Nephron progenitor cell (in vitro differentiated cells): Measurements from ENCODE around the gene CDC42EP5.
"Not testable (repeated sequence)": the region's sequence is repeated elsewhere in the genome, so short reads cannot be mapped to it uniquely, and the experiment has no call there.

Experiments used
- DNase-seq: peaks from one replicate; pipeline ENCODE4 v3.0.0; 2021
- H3K27ac Mint-ChIP-seq: 2 replicates; pipeline ENCODE4 v1.8.0; 2021; ENCODE audit warnings: mild to moderate bottlenecking, moderate library complexity, mixed read lengths
- H3K27me3 Mint-ChIP-seq: 2 replicates; pipeline ENCODE4 v1.8.0; 2021; ENCODE audit warnings: mild to moderate bottlenecking, low read depth, mixed read lengths; ENCODE audit not compliant: poor library complexity
- H3K36me3 Mint-ChIP-seq: 2 replicates; pipeline ENCODE4 v1.8.0; 2021; ENCODE audit warnings: low read depth, mixed read lengths
- H3K4me1 Mint-ChIP-seq: 2 replicates; pipeline ENCODE4 v1.8.0; 2021; ENCODE audit warnings: mixed read lengths
- H3K4me3 Mint-ChIP-seq: 2 replicates; pipeline ENCODE4 v1.8.0; 2021; ENCODE audit warnings: mild to moderate bottlenecking, moderate library complexity, mixed read lengths
- H3K9me3 Mint-ChIP-seq: 2 replicates; pipeline ENCODE4 v1.8.0; 2021; ENCODE audit warnings: mild to moderate bottlenecking, moderate library complexity, mixed read lengths
- TF ChIP-seq, protein P1 (sequence below): fragments of 200-600 bp; sonication (generic); IDR thresholded peaks from 2 replicates; pipeline ENCODE4 v1.5.0; 2021; ENCODE audit warnings: antibody characterized with exemption

Gene CDC42EP5

DNA sequence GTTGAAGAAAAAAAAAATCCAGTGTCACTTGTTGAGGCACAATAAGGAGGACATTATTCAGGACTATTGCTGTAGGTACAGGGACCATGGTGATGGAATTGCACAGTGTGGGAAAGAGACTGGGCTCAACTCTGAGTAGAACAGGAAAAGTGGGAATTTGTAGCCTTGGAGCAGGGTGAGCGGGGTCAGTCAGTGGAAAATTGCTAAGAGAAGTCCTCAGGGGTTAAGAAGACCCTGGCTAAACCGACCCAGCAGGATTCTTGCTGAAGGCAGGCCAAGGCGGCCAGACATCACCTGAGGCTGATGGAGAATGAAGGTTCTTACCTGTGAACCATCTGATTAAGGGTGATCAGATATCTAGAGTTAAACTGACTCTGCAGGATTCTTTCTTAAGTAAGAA is 42.1 kb upstream of the CDC42EP5 start:
- TF ChIP-seq, protein P1, sequence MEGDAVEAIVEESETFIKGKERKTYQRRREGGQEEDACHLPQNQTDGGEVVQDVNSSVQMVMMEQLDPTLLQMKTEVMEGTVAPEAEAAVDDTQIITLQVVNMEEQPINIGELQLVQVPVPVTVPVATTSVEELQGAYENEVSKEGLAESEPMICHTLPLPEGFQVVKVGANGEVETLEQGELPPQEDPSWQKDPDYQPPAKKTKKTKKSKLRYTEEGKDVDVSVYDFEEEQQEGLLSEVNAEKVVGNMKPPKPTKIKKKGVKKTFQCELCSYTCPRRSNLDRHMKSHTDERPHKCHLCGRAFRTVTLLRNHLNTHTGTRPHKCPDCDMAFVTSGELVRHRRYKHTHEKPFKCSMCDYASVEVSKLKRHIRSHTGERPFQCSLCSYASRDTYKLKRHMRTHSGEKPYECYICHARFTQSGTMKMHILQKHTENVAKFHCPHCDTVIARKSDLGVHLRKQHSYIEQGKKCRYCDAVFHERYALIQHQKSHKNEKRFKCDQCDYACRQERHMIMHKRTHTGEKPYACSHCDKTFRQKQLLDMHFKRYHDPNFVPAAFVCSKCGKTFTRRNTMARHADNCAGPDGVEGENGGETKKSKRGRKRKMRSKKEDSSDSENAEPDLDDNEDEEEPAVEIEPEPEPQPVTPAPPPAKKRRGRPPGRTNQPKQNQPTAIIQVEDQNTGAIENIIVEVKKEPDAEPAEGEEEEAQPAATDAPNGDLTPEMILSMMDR: no peak
- no peak overlapping the region for H3K27ac Mint-ChIP-seq
- peaks cover 82% of the 10 kb centered on the region for H3K9me3 Mint-ChIP-seq
- no peaks in the 10 kb centered on the region for H3K36me3 Mint-ChIP-seq
- H3K4me3 Mint-ChIP-seq: no peak overlapping the region
- no peak for DNase-seq
- peaks cover 16% of the 10 kb centered on the region for H3K27me3 Mint-ChIP-seq
- H3K4me1 Mint-ChIP-seq: no peaks in the 10 kb centered on the region

DNA sequence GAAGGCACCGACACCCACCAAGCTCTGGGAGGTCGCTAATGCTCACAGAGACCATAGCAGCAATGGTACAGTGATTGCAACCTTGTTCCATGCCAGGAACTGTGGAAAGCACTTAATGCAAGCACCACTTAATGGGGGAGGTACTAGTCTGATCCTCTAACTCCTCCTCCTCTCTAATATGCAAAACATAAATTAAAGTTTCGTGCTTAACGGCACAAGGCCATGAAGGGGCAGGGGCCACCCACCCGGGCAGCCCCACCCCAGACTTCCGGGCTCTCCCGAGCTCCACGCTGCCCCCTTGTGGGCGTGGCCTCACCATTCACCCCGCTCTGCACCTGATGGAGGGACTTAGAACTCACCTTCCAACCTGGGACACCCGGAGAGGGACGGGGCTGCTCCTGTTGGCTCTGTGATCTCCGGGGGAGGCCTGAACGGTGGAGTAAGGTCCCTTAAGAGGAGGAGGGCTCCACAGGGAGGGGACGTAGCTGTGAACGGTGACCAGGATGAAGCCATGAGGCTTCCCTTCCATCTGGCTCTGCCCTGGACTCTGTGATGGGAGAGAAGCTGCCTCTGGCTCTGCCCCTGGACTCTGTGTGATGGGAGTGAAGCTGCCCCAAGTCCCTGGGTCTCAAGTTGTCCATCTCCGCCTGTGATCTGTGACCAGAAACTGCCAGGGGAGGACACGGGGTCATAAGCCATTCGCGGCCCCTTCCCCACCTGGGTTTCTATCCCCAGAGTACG is 36.3 kb upstream of the CDC42EP5 start:
- H3K4me3 Mint-ChIP-seq, H3K36me3 Mint-ChIP-seq, H3K4me1 Mint-ChIP-seq, H3K27ac Mint-ChIP-seq, H3K27me3 Mint-ChIP-seq, DNase-seq: not testable (repeated sequence)
- H3K9me3 Mint-ChIP-seq: peaks cover 72% of the 10 kb centered on the region

DNA sequence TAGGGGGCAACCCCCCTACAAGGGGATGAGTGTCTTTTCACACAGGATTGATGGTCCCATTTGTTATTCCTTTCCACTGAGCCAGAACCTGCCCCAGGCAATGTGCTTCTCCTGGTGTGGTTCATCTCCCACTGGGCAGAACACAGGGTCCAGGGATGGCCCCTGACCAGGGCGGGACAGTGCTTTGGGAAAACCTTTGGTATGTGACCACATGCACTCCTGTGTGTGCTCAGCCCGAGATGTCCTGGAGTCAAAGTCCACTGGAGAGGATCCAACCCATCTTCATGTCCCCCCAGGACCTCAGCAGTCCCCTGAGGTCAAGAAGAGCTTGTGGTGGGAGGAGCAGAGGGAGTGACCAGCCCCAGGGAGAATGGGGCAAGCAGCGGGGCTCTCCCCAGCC is 35.4 kb upstream of the CDC42EP5 start:
- not testable (repeated sequence) for H3K4me3 Mint-ChIP-seq, H3K27me3 Mint-ChIP-seq, H3K4me1 Mint-ChIP-seq, DNase-seq, H3K27ac Mint-ChIP-seq, H3K36me3 Mint-ChIP-seq
- peaks cover 71% of the 10 kb centered on the region for H3K9me3 Mint-ChIP-seq

DNA sequence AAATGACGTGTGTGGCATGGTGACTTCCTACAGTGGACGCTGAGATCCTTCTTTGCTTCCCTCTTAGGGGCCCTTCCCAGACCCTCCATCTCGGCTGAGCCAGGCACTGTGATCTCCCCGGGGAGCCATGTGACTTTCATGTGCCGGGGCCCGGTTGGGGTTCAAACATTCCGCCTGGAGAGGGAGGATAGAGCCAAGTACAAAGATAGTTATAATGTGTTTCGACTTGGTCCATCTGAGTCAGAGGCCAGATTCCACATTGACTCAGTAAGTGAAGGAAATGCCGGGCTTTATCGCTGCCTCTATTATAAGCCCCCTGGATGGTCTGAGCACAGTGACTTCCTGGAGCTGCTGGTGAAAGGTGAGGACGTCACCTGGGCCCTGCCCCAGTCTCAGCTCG is 34.7 kb upstream of the CDC42EP5 start:
- Mint-ChIP-seq H3K4me3 (no peak overlapping the region), H3K4me1 (no peaks in the 10 kb centered on the region), H3K27me3 (peaks cover under 1% of the 10 kb centered on the region), H3K9me3 (peaks cover 68% of the 10 kb centered on the region), H3K36me3 (no peaks in the 10 kb centered on the region), H3K27ac (no peak overlapping the region)
- TF ChIP-seq, protein P1: no peak
- no peak for DNase-seq

DNA sequence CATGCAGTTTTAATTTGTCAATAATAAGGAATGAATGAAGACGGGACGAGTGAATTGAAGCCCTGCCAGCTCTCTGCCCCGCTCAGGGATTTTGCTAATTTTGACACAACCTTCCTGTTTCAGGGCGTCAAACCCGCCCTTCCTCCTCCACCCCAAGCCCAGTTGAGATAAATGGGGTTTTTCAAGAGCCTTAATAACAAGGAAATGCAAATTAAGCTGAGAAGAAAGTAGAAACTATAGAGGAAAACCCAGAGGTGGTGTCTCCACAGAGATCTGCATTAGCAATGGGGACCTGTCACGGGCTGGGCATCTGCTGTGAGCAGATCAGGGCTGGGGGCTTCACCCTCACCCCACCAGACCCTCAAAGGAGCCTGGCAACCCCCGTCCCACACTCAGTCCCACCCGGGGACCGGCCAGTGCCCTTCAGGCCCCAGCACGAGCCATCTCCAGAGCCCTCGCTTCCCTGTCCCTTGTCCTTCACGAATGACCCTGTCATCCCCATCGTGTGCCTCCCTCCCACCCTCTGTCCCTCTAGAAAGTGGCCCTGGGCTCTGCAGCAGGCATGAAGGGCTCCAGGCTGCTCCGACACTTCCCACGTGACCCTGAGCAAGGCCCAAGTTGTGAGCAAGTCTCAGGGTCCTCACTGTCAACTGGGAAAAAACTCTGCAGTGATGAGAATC is 34.1 kb upstream of the CDC42EP5 start:
- not testable (repeated sequence) for H3K27me3 Mint-ChIP-seq, DNase-seq, H3K4me1 Mint-ChIP-seq, H3K4me3 Mint-ChIP-seq, H3K27ac Mint-ChIP-seq, H3K36me3 Mint-ChIP-seq
- peaks cover 68% of the 10 kb centered on the region for H3K9me3 Mint-ChIP-seq

DNA sequence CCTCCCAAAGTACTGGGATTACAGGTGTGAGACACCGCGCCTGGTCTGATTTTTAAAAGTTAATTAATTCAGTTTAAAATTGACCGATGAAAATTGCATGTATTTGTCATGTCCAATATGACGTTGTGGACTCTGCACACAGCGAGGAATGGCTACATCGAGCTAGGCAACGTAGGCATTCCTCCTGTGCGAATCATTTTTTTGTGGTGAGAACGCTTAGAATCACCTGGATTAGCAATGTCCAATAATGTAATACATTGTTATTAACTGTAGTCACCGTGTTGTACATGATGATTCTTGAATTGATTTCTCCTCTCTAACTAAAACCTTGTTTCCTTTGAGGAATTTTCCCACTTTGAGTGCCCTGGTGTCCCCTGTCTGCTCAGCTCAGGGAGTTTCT is 33.0 kb upstream of the CDC42EP5 start:
- TF ChIP-seq, protein P1: no peak
- Mint-ChIP-seq H3K27me3 (no peaks in the 10 kb centered on the region), H3K27ac (no peak overlapping the region), H3K4me3 (no peak overlapping the region), H3K9me3 (peaks cover 66% of the 10 kb centered on the region), H3K36me3 (no peaks in the 10 kb centered on the region), H3K4me1 (no peaks in the 10 kb centered on the region)
- no peak for DNase-seq

DNA sequence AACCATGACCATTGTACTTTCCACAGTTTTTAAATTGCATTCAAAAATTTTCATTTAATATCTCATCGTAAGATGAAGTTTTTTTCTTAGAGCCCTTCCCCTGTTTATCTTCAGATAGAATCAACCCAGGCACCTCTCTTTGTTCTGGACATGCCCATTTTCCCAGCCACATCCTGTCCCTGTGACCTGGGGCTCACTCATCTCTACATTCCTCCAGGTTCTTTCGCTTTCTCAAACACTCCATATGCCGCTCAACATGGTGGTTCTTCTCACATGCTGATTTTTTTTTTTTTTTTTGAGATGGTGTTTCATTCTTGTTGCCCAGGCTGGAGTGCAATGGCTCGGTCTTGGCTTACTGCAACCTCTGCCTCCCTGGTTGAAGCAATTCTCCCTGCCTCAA is 32.4 kb upstream of the CDC42EP5 start:
- not testable (repeated sequence) for DNase-seq, H3K4me3 Mint-ChIP-seq, H3K27me3 Mint-ChIP-seq, H3K36me3 Mint-ChIP-seq, H3K27ac Mint-ChIP-seq, H3K4me1 Mint-ChIP-seq
- peaks cover 69% of the 10 kb centered on the region for H3K9me3 Mint-ChIP-seq

DNA sequence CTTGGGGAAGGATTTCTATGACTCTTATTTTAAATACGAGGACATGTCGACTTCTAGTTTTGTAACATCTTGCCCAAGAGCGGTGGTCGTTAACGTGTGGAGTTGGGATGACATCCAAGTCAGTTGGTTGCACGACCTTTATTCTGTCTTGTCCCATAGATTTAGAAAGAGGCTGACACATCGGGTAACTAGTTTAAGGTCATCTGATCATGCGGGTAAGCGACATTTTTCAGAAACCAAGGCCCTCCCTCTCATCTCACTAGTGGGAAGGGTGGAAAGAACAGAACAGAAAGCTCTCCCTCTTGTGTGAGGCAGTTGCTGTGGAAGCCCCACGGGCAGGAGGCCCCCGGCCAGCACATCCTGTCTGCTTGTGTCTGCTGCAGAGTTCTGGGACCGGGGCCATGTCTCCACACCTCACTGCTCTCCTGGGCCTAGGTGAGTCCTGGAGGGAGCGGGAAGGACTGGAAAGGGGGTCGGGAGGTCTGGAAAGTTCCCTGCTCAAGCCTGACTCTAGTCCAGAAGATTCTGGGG is 29.5 kb upstream of the CDC42EP5 start, which contains the start of gene LAIR2:
Gene LAIR2, plus strand, starts transcription at position 314 of the 531 bp plus-strand sequence. Its CDS starts 88 bp downstream, at position 402.
- TF ChIP-seq, protein P1: no peak
- H3K36me3 Mint-ChIP-seq: no peaks in the 10 kb centered on the region
- H3K27ac Mint-ChIP-seq: no peak within 1 kb of the TSS
- peaks cover 69% of the 10 kb centered on the region for H3K9me3 Mint-ChIP-seq
- DNase-seq: no peak
- H3K4me1 Mint-ChIP-seq: no peaks in the 10 kb centered on the region
- no peaks in the 10 kb centered on the region for H3K27me3 Mint-ChIP-seq
- no peak within 1 kb of the TSS for H3K4me3 Mint-ChIP-seq

DNA sequence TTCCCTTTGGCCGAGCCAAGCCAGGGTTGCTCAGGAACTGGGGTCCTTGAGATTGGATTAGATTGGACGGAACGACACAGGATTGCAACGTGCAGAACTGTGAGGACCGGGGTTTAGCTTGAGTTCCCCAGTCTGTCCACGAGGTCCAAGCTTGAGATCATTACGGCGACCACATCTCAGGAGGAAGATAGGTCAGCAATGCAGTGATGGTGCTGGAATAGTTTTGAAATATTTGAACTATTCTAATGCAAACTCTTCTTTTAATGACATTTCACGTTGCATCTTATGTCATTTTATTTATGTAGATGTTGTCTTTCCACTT is 25.3 kb upstream of the CDC42EP5 start:
- not testable (repeated sequence) for H3K36me3 Mint-ChIP-seq, H3K27ac Mint-ChIP-seq, H3K4me1 Mint-ChIP-seq, H3K27me3 Mint-ChIP-seq, H3K4me3 Mint-ChIP-seq, DNase-seq
- H3K9me3 Mint-ChIP-seq: peaks cover 58% of the 10 kb centered on the region

DNA sequence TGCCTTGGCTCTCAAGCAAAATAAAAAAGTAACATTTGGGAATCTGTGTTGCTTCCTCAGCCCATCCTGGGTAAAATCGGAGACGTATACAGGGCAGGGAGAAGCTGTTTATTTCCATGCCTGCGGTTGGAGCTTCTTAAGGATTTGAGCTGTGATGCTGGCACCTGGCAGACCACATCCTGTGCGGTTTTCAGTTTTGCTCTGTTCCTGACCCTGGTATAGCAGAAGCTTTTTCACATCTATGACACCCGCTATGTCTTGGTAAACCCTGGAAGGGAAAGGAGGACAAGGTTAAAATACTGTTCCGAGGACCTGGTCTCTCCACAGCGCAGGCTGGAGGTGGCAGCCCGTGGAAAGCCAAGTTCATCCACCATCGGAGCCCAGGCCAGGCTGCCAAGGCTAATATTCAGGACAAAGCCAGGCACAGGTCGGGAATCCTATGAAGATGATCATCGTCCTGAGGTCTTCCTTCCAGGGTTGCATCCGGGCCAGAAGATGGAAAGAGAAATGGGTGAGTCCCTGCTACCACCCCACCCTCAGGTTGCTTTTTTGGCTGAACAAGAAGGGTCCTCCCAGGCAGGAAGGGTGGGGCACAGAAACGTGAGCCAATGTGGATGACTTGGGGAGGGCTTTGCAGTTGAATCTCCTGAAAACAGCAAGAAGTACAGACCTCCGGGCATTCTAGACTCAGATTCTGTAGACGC is 24.8 kb upstream of the CDC42EP5 start:
- H3K27me3 Mint-ChIP-seq, H3K4me1 Mint-ChIP-seq, H3K36me3 Mint-ChIP-seq, H3K27ac Mint-ChIP-seq, DNase-seq, H3K4me3 Mint-ChIP-seq: not testable (repeated sequence)
- H3K9me3 Mint-ChIP-seq: peaks cover 60% of the 10 kb centered on the region
